GM21619 (cell line): ENCODE results near the gene SF3B4.
A peak's percentile ranks its signal among the peaks of the same experiment; 100 is the strongest.
"Not testable (repeated sequence)": the region's sequence is repeated elsewhere in the genome, so short reads cannot be mapped to it uniquely, and the experiment has no call there.

Source experiments
- ATAC-seq: cut with Tn5 transposase; IDR thresholded peaks from one replicate; pipeline ENCODE4 v1.9.1; 2021; ENCODE audit not compliant: unreplicated experiment

Gene SF3B4, protein sequence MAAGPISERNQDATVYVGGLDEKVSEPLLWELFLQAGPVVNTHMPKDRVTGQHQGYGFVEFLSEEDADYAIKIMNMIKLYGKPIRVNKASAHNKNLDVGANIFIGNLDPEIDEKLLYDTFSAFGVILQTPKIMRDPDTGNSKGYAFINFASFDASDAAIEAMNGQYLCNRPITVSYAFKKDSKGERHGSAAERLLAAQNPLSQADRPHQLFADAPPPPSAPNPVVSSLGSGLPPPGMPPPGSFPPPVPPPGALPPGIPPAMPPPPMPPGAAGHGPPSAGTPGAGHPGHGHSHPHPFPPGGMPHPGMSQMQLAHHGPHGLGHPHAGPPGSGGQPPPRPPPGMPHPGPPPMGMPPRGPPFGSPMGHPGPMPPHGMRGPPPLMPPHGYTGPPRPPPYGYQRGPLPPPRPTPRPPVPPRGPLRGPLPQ

GRCh38 chr1:149927563-149928400 lies at the start of gene SF3B4:
Gene SF3B4, minus strand, starts transcription at chr1:149927803. Its CDS starts 44 bp downstream, at chr1:149927759.
- peak; percentile 90 for ATAC-seq

DNA sequence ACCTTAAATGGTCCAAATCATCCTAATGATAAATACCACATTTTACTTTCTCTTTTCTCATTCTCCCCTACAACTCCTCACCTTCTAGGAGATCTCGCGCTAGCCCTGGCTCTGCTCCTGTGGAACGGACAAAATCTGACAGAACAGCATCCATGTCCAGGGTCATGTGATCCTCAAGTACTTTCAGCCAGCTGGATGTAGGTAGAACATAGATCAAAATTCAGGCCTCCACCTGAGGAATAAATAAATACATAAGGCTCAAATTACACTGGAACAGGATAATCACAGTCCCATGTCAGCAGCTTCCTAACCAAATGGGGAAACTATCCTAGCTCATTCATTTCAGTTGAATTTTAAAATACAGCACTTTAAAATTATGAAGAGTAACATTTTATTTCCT lies 49.7 kb upstream of the SF3B4 start:
- no peak for ATAC-seq

GRCh38 chr1:149972547-149972946 lies 44.9 kb upstream of the SF3B4 start:
- ATAC-seq: no peak

DNA sequence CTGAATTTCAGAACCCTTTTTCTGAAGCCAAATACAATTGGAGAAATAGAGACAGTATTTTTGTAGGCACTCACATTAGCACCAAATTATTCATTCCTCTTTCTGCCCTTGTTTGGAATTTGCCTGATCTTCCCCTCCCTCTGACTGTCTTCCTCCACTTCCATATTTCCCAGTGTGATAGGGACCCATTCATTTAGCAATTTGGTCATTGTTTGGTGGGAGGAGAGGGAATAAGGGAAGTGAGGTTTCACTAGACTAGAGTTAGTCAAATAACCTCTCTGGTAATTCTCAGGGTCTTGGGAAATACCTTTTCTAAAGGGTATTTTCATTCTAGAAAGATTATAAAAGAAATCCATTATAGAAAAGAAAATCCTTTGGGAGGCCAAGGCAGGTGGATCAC lies 40.0 kb upstream of the SF3B4 start:
- no peak for ATAC-seq

DNA sequence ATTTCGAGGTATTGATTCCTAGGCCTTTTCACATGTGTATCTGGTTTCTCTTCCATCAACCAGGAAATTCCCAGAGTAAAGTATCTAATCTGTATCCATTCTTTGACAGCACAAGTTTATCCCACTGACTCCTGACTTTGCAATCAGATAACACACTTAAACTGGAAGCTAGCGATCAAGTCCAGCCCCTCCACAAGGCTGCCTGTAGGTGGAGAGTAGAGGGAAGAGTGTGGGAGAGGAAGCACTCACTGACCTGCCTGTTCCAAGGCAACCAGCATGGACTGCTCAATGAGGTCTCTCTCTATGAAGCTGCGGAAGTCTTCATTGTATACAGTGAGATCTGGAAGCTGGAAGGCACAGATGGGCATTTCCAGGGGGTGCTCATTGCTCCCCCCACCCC lies 39.4 kb upstream of the SF3B4 start:
- no peak for ATAC-seq

DNA sequence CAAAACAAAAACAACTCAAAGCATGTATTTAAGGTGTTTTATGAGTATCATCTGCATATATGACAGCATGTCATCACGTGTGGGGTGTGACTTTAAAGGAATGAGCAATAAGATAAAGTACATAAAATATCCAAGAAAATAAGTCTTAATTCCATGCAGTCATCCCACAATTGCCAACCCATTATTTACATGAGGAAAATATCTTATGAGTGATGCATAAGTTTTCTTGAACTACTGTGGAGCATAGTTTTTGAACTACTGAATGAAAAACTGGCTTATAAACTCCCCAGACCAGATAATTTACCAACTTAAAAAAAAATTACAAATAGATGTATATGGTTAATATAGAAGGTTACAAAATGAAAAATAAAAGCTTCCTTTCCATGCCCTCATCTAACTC lies 38.8 kb upstream of the SF3B4 start:
- ATAC-seq: no peak

GRCh38 chr1:149965440-149965839 lies 37.8 kb upstream of the SF3B4 start:
- ATAC-seq: no peak

GRCh38 chr1:149963358-149963757 lies 35.8 kb upstream of the SF3B4 start:
- ATAC-seq: no peak

GRCh38 chr1:149962736-149963135 lies 35.1 kb upstream of the SF3B4 start:
- no peak for ATAC-seq

- no peak for ATAC-seq
Measured at GRCh38 chr1:149962039-149962647, 34.5 kb upstream of the SF3B4 start.

DNA sequence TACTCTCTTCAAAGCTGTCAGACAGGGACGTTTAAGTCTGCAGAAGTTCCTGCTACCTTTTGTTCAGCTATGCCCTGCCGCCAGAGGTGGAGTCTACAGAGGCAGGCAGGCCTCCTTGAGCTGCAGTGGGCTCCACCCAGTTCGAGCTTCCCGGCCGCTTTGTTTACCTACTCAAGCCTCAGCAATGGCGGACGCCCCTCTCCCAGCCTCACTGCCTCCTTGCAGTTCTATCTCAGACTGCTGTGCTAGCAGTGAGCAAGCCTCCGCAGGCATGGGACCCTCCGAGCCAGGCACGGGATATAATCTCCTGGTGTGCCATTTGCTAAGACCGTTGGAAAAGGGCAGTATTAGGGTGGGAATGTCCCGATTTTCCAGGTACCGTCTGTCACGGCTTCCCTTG lies 29.9 kb upstream of the SF3B4 start:
- not testable (repeated sequence) for ATAC-seq

DNA sequence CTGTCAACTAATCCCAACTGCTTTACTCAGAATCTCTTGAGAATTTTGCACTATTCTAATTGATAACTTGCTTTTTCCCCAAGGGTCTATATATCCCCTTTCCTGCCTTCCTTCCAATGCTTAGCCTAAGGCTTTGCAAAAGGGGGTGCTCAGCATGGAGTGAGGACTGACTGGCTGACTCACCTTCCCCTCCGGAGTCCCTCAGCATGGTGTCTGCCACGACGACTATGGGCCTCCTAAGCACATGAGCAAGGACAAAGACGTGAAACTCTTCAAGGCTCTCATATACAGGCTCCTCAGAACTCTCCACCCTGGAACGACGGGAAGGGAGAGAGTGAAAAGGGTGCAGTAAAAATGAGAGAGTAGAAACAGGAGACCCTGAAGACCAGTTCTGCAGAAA lies 22.3 kb upstream of the SF3B4 start:
- ATAC-seq: no peak

DNA sequence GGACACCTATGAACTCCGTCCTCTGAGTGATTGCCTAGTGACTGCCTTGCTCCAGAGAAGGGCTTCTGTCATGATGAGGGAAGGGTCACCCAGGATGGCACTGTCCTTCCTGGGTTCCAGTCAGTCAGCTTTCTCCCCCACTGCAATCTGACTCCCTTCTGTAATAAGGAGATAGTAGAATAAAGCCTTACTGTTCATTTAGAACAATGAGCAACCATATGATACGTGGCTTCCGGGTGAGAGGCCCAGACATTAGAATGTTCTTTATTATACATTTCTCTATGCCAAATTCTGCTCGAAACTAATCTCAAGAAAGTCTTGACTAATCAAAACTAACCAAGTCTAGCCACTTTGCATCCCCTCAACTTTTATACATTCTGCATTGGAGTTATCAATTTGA lies 17.6 kb upstream of the SF3B4 start:
- ATAC-seq: no peak

DNA sequence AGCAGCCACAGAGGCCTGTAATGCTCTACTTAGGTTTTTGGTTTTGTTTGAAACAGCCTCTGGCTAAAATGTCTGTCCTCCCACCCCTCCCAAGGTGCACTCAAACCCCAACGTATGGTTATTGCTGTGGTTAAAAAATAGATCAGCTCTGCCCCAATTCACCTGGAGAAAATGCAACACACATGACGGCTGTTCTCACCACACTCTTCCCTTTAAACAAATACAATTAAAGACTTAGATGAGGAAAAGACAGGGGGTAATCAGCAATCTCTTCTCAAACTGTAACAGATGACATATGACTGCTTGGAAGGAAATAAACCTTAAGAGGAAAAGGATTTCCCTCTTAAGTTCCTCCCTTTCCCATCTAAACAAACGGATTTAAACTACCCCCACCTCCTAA lies 15.3 kb upstream of the SF3B4 start:
- no peak for ATAC-seq

- ATAC-seq: no peak
Measured at GRCh38 chr1:149942207-149942606, 14.6 kb upstream of the SF3B4 start.

DNA sequence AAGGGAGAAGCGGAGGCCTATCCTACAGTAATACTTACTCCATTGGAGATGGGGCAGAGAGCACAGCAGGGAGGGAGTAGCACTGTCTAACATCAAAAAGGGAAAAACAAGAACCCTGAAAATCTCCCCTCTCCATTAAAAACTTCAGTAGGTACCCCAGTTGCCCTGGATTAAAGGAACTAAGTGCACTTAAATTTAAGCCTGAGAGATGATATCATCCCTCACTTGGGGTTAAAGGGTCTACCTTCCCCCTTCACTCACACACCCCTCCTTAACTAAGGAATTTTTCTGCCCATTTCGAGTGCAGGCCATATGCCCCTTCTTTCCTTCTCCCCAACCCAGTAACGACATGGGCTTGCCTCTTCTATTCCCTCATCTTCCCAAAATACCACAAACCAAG lies 12.8 kb upstream of the SF3B4 start:
- ATAC-seq: no peak

- not testable (repeated sequence) for ATAC-seq
Measured at GRCh38 chr1:149938668-149939003, 11.0 kb upstream of the SF3B4 start.

GRCh38 chr1:149937759-149938158 lies 10.2 kb upstream of the SF3B4 start:
- ATAC-seq: no peak

DNA sequence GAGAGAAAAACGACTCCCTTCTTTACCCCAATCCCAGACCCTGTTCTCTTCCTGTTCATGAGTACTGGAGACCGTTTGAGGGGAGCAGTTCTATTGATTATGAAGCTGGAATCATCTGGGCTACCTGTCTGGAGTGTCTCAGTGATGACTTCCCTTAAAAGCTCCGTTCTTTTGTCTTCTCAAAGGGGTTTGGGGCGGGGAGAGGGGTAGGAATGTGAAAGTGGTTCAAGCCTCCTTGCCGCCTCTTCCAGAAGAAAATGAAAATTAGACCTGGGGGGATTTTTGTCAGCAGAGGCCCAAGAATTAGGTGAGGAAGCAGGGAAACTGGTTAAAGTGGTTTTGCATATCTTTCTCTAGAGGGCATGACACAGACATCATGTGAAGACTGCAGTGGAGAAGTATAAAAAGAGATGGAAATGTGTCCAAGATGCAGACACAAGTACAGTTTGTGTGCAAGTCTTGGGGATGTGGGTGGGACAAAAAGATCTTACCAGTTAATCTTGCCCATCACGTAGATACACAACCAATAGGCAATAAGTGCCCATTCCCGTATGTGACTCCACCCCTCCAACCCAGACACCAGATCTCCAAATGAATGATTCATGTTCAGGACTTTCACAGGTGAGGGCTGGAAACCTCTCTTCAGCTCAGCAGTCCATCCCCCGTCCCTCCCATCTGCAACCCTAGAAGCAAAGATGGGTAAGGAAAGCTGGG lies 9.5 kb upstream of the SF3B4 start:
- ATAC-seq: no peak

- ATAC-seq: no peak
Measured at GRCh38 chr1:149936170-149936991, 8.8 kb upstream of the SF3B4 start, which contains the start of gene MTMR11. Gene MTMR11, minus strand, starts transcription at chr1:149936879. Its CDS starts 232 bp downstream, at chr1:149936647.
